ENCODE measurements around the gene CLPSL2.
"Not testable (repeated sequence)": the region's sequence is repeated elsewhere in the genome, so short reads cannot be mapped to it uniquely, and the experiment has no call there.

DNA sequence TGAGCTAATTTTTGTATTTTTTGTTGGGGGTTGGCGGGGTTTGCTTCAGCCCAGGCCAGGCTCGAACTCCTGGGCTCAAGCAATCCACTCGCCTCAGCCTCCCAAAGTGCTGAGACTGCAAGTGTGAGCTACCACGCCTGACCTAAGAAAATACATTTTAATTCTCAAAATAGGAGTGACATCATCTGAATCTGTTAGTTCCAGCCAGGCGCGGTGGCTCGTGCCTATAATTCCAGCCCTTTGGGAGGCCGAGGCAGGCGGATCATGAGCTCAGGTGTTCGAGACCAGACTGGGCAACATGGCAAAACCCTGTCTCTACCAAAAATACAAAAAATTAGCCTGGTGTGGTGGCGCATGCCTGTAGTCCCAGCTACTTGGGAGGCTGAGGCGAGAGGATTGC lies 42.1 kb upstream of the CLPSL2 start:
- not testable (repeated sequence) for TF ChIP-seq EZH2 (IDR thresholded peaks at IDR 0.05; ENCODE audit: borderline replicate concordance, low read length)
- TF ChIP-seq, protein P1, sequence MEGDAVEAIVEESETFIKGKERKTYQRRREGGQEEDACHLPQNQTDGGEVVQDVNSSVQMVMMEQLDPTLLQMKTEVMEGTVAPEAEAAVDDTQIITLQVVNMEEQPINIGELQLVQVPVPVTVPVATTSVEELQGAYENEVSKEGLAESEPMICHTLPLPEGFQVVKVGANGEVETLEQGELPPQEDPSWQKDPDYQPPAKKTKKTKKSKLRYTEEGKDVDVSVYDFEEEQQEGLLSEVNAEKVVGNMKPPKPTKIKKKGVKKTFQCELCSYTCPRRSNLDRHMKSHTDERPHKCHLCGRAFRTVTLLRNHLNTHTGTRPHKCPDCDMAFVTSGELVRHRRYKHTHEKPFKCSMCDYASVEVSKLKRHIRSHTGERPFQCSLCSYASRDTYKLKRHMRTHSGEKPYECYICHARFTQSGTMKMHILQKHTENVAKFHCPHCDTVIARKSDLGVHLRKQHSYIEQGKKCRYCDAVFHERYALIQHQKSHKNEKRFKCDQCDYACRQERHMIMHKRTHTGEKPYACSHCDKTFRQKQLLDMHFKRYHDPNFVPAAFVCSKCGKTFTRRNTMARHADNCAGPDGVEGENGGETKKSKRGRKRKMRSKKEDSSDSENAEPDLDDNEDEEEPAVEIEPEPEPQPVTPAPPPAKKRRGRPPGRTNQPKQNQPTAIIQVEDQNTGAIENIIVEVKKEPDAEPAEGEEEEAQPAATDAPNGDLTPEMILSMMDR (IDR thresholded peaks at IDR 0.05; ENCODE audit: low read length): not testable (repeated sequence)
